Natural killer cell (primary cell): ENCODE measurements around the gene OXSR1. TPM values are rescaled to one million over a fixed set of nuclear protein-coding genes. Genes with fewer than 3 reads are reported as not detected.

Experiments used
- ATAC-seq, 3 donors: fragments of 150-1000 bp in 2 of 3; fragments of 200-7000 bp in 1 of 3; cut with Tn5 transposase; 1 replicate in 1 of 3; 2 replicates in 2 of 3; pipeline ENCODE4 v1.10.0; 2021; ENCODE audit warnings: mild to moderate bottlenecking in 2 of 3, moderate library complexity in 2 of 3
- DNase-seq, 2 donors: peaks; one replicate each; pipeline versions ENCODE4 v3.0.0 to v3.0.0-alpha.2; 2013 to 2021; ENCODE audit warnings: mixed read lengths in 1 of 2
- H3K27ac ChIP-seq: one replicate; pipeline ENCODE4 v1.5.1; 2013; ENCODE audit warnings: mild to moderate bottlenecking, low read length
- H3K27me3 ChIP-seq: one replicate; pipeline ENCODE4 v1.6.1; 2013; ENCODE audit warnings: low read length; ENCODE audit not compliant: control insufficient read depth, insufficient read depth
- H3K36me3 ChIP-seq: one replicate; pipeline ENCODE4 v1.6.1; 2013; ENCODE audit warnings: low read length; ENCODE audit not compliant: control insufficient read depth, insufficient read depth
- H3K4me1 ChIP-seq: one replicate; pipeline ENCODE4 v1.6.1; 2013; ENCODE audit warnings: low read length; ENCODE audit not compliant: control insufficient read depth, insufficient read depth
- H3K4me3 ChIP-seq: one replicate; pipeline ENCODE4 v1.5.1; 2013; ENCODE audit warnings: low read length
- H3K9me3 ChIP-seq: one replicate; pipeline ENCODE4 v1.6.1; 2013; ENCODE audit warnings: low read length; ENCODE audit not compliant: control insufficient read depth, insufficient read depth
- H3K27ac Mint-ChIP-seq, 2 donors: one replicate each; pipeline ENCODE4 v1.8.0; 2022; ENCODE audit warnings: mild to moderate bottlenecking in 2 of 2, mixed read lengths in 2 of 2, moderate library complexity in 1 of 2
- H3K27me3 Mint-ChIP-seq, 2 donors: one replicate each; pipeline ENCODE4 v1.8.0; 2022; ENCODE audit warnings: low read depth in 2 of 2, mixed read lengths in 2 of 2
- H3K36me3 Mint-ChIP-seq: one replicate; pipeline ENCODE4 v1.8.0; 2022; ENCODE audit warnings: mixed read lengths
- H3K4me1 Mint-ChIP-seq, 2 donors: one replicate each; pipeline ENCODE4 v1.8.0; 2022; ENCODE audit warnings: mixed read lengths in 2 of 2
- H3K4me3 Mint-ChIP-seq: one replicate; pipeline ENCODE4 v1.8.0; 2022; ENCODE audit warnings: mild to moderate bottlenecking, moderate library complexity, mixed read lengths
- H3K9me3 Mint-ChIP-seq, 2 donors: one replicate each; pipeline ENCODE4 v1.8.0; 2022; ENCODE audit warnings: mixed read lengths in 2 of 2
- CTCF ChIP-seq: fragments of 200-600 bp; IDR thresholded peaks from one replicate; pipeline ENCODE4 v1.8.0; 2022; ENCODE audit warnings: antibody characterized with exemption
- WGBS: methylation state at CpG from one replicate; pipeline ENCODE4 v1.1.7; 2013; ENCODE audit warnings: missing lambda C conversion rate; ENCODE audit not compliant: insufficient coverage; 5-methylcytosine and 5-hydroxymethylcytosine counted together
- intact Hi-C: fragments of 100-400 bp; cut with micrococcal nuclease; formaldehyde crosslinking; loops from one replicate; pipeline ENCODE4 v1.14.2; 2022
- total RNA-seq, 4 donors: library from RNA; stranded (reverse); fragments of 120-200 nt in 1 of 4; gene quantifications; one replicate each; pipeline versions ENCODE4 v1.2.3 to v1.2.4, GENCODE V29; 2013 to 2022

The OXSR1 gene
- total RNA-seq, 3 donors from 2014 or later (not counting 1 experiment from before 2014, with no cell fraction given), result 37.2 to 46.1 (median 44.0) TPM

- no peak overlapping the region for H3K27ac Mint-ChIP-seq
- DNase-seq (no peak), ATAC-seq (no peak)
- intact Hi-C loops, result loop anchor here (5.0 kb wide), 1 partner anchor 180 kb away; no protein-coding TSS in a partner anchor
- no peaks in the 10 kb centered on the region for H3K4me1 Mint-ChIP-seq
- Histone ChIP-seq H3K4me1 (no peaks in the 10 kb centered on the region), H3K27ac (no peak overlapping the region), H3K4me3 (no peak overlapping the region), H3K36me3 (no peaks in the 10 kb centered on the region), H3K9me3 (no peaks in the 10 kb centered on the region), H3K27me3 (no peaks in the 10 kb centered on the region)
- no peaks in the 10 kb centered on the region for H3K9me3 Mint-ChIP-seq
- no peak for TF ChIP-seq CTCF
- H3K4me3 Mint-ChIP-seq, result no peak overlapping the region
- H3K36me3 Mint-ChIP-seq, result no peaks in the 10 kb centered on the region
- peaks cover 0 to 10% of the 10 kb centered on the region in 2 donors for H3K27me3 Mint-ChIP-seq
Observed at GRCh38 chr3:38297537-38297936, 132.2 kb downstream of the OXSR1 start.

- H3K36me3 ChIP-seq, result no peaks in the 10 kb centered on the region
- Mint-ChIP-seq H3K27ac (no peak overlapping the region), H3K27me3 (peaks cover 3 to 10% of the 10 kb centered on the region in 2 donors), H3K4me3 (no peak overlapping the region), H3K36me3 (no peaks in the 10 kb centered on the region), H3K9me3 (no peaks in the 10 kb centered on the region), H3K4me1 (no peaks in the 10 kb centered on the region)
- ATAC-seq, result no peak
- TF ChIP-seq CTCF, result peak; percentile 19
- DNase-seq, result peak in 1 of 2 donors; percentile 17
- no peak overlapping the region for H3K27ac ChIP-seq
- H3K9me3 ChIP-seq, result no peaks in the 10 kb centered on the region
- H3K4me1 ChIP-seq, result no peaks in the 10 kb centered on the region
- intact Hi-C loops, result loop anchor here (5.0 kb wide), 1 partner anchor 181 kb away; no protein-coding TSS in a partner anchor
- H3K27me3 ChIP-seq, result no peaks in the 10 kb centered on the region
- 82% methylated on average over 4 of the region's 5 CpGs for WGBS
- H3K4me3 ChIP-seq, result no peak overlapping the region
Observed at GRCh38 chr3:38297947-38298711, 132.8 kb downstream of the OXSR1 start.

Other genes starting within 250 kb of the OXSR1 start
- gene VILL, start 174.8 kb upstream of the OXSR1 start, total RNA-seq, result 10 to 100 TPM; 25.6 to 27.8 (median 26.9) TPM
- 10 to 100 TPM; 27.7 to 38.1 (median 29.4) TPM for gene PLCD1, start 135.9 kb upstream of the OXSR1 start, total RNA-seq
- gene DLEC1, start 126.3 kb upstream of the OXSR1 start, total RNA-seq, result 1 to 10 TPM; 6.1 to 7.5 (median 7.0) TPM
- gene ACAA1, start 28.4 kb upstream of the OXSR1 start, total RNA-seq, result 100 to 1,000 TPM in 1 of 3 donors, 10 to 100 TPM in 2; 79.4 to 101 (median 93.9) TPM
- 10 to 100 TPM; 60.5 to 71.0 (median 67.7) TPM for gene MYD88, start 26.9 kb upstream of the OXSR1 start, total RNA-seq
- under 1 TPM; 0.16 to 0.85 (median 0.40) TPM for gene SLC22A13, start 100.3 kb downstream of the OXSR1 start, total RNA-seq
- gene SLC22A14, start 116.8 kb downstream of the OXSR1 start, total RNA-seq, result under 1 TPM in 1 of 3 donors, not detected in 2; 0.20 TPM
- gene XYLB, start 181.2 kb downstream of the OXSR1 start, total RNA-seq, result 1 to 10 TPM; 1.6 to 3.7 (median 2.4) TPM